Stimulated activated CD4-positive, alpha-beta T cell treated with anti-CD3 and anti-CD28 coated beads, TNF-alpha, amount 100 ng/mL, for 4 hours (primary cell): Measurements from ENCODE around the gene WWOX.

ENCODE experiments used
- DNase-seq, 3 experiments: peaks; one replicate each; pipeline ENCODE4 v3.0.0-alpha.2; 2020; ENCODE audit warnings: low read depth in 3 of 3

WWOX gene

DNA sequence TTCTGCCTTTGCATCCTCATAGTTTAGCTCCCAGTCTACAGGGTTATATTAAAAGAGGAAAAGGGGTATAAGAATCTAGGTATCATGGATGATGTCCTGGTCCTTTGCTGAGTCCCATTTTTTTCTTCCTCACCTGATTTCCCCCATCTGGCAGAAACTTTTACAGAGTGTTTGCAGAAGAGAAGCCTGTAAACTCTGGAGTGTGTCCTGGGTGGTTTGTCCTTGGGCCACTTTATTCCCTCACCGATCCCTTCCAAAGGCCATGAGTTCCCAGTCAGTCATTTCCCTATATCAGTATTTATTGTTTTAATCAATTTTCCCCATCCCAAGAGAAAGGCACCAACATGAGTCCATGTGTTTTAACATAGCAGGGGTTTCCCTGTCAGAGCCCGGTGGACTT is 638.2 kb downstream of the WWOX start:
- no peak for DNase-seq

DNA sequence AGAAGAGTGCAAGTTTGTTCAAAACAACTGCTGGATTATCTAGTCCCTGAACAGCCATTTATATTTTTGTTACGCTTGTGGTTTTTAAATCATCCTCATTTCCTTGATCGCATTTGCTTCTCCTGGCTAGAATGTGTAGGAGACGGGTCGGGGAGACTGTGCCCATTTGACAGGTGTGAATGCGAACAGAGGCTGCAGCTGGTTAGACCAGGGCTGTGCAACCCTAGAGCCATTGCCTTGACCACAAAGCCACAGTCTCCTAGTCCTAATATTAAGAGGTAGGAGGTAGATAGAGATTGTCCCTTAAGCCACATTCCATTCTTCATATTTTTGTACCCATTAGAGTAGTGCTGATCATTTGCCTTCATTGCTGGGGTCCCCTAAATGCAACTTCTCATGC is 639.1 kb downstream of the WWOX start:
- no peak for DNase-seq

DNA sequence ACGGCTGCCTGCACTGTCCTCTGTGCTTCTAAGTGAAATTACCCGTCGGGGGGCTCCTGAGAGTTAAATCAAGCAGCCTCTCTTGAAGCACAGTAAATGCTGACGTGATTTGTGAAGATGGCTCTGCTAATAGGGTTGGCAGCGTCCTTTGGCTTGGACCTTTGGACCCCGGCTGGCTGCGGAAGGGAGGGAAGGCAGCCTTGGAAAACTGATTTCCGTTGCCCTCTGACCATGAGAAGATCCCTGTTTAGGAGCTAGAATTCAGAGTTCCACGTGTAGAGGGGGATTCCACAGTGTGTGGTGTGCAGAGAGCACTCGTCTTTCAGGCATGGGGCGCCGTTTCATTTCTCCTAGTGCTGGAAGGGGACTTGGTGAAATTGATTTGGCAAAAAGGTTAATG is 640.8 kb downstream of the WWOX start:
- no peak for DNase-seq

DNA sequence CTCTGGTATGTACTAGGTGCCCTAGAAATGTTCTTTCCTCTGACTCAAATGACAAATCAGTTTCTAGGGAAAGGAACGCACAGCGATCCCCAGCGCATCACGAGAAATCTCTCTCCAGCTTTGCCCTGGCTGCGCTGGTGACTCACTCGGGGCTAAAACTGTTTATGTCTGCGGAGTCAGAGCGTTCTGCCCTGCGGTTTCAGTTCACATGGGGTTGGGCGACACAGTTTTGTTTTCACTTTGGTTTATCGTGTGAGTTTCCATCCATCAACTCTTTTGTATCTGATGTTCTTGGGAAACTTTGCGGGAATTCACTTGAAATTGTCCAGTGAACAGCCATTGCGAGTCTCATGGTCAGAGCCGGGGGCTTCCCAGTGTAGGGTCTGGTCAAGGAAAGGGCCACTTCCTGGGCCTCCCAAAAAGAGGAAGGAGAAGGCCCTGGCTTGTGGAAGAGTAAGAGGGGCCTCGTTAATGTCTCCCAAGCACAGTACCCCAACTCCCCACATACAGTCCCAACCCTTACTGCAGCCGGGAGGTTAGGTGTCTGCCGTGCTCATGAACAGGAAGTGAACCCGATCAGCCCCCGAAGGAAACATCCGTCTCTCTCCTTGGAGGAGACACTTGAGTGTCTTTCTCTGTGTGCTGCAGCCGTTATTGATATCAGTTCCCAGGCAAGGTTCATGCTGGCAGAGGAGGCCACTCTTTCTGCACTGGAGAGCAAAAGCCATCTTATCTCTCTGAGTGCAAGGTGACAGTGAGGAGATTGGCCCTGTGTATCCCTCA is 643.2 kb downstream of the WWOX start:
- DNase-seq = peak; percentile 37 to 69 (median 61)

DNA sequence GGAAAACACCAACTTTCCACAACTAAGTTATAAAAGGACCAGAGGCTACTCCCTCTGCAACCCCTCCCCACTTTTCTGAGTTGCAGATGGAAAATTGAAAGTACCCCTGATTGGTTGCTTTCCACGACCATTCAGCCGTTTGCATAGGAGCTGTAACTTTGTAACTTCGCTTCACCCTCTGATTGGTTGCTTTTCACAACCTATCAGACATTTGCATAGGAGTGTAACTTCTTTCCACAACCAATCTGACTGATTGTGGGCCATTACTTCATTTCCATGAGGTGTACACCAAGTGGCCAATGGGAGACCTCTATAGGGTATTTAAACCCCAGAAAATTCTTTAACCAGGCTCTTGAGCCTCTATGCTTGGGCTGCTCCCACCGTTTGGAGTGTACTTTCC is 644.1 kb downstream of the WWOX start:
- no peak for DNase-seq

DNA sequence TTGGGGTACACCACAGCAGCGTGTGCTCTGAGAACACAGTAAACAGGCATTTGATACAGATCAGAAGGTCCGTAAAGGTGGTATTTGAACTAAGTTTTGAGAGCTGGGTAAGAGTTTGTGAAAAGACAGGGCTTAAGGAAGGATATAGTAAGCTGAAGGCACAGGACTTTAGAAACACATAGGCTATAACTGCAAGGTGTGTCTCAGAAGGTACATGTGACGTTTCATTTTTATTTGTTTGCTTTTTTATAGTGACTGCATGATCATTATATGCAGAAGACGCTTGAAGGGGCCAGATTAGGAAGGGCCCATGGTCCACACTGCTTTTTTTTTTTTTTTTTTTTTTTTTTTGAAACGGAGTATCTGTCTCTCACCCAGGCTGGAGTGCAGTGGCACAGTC is 644.6 kb downstream of the WWOX start:
- DNase-seq = no peak

DNA sequence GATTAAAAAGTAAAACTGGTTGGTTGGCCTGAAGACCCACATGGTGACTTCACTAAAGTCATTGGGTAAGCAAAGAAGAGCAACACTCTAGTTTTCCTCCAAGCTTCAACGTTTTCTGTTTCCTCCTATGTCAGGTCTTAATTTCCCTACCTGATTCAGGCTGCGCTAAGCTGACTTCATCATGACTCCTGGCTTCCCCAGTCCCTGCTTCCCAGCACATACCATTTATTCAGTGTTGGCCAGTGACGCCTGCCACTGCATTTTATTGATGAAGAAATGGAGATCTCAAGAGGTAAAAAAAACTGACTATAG is 645.3 kb downstream of the WWOX start:
- no peak for DNase-seq

DNA sequence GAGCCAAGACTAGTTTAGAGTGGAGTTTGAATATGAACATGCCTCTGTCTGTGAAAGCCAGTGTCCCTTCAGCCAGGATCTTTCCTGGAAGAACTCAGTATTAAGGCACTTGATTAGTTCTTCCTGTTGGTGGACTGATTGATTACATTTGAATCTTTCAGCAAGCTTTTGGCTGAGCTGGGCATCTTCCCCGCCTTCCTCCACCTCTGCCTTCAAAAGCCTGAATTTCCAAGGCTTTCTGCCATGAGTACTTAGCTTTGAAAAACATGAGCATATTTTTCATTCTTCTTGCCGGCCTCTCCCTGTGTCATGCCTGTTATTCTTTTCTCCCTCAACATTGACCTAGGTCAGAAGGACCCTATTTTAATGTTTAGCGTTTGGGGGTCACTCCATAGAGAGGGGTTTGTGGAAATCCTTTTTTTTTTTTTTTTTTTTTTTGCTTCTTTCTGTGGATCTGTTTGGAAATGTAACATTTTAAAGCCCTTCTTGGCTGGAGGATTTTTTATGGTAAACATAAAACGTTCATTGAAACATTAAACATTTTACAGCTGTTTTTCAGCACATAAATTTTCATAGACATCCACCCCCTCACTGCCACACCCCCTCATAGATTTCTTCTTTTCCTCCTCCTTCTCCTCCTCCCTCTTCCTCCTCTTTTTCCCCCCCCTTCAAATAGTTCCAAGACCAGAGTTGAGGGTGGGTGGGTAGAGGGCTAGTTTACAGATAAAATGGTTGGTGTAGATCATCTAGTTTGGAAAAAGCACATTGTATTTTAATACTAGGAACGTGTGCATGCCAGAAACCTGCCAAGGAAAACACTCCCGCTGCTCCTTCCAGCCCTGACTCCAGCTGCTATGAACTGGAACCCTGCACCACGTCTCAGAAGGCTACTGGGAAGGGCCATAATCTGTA is 645.9 kb downstream of the WWOX start:
- DNase-seq = no peak

DNA sequence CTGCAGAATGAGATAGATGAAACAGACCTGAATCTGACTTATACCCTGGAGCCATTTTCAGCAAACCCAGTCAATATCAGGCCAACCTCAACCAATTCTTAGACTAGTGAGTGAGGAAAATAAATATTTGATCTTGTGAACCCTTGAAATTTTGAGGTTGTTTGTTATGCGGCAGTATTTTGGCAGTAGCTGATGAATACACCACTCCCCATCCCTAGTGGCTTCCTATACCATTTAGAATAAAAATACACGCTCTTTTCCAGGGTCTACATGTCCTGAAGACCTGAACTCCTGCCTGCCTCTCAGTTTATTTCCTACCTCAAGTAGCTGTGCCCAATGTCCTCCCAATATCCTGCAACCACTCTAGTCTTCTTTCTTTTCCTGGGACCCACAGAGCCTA is 647.3 kb downstream of the WWOX start:
- no peak for DNase-seq

DNA sequence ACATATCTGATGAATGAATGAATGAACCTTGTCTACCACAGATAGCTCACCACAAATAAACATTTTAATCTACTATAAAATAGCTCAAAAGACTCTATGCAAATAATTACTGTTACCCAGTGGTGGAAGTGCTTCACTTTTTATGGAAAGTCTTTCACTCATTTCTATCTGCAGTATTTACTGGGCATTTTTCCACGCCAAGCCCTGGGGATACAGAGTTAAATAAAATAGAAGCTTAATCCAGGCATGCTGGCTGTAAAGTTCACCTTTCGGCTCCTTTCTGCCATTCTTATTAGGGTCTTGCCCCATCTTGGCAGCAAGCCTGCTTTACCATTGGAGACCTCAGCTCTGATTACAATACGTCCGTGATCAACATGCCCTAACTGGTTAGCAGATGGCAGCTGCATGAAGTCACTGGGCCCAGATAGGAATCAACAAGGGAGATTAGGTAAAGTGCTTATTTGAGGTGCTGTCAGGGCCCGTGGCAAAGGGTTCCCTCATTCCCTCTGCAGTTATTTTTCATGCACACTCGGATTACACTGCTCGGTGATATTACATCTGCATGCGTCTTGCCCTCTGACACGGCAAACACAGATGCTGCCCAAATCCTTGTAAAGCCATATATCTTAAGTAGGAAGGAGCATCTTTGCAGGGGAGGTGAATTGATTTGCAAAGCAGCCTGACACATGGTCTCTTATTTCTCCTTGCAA is 648.9 kb downstream of the WWOX start:
- no peak for DNase-seq

DNA sequence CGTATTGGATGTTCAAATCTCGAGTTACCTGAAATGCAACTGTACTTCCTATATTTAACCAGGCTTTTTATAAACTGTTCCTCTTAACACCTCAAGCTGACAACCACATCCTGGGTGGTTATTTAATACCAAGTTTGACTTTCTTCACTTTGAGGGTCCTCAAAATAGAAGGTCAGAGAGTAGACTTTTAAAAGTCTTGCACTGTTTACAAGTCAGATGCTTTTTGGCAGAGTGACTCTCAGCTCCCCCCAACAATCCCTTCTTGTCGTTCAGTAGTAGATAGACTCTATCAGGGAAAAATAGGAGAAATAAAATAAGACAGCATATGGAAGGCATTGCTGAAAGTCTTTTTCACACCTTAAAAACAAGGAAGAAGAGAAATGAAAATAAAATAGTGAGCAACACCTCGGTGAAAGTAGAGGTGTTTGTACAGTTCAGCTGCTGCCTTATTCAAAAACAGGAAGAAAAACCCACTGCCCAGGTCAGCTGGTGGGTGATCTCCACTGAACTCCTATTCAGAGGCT is 650.4 kb downstream of the WWOX start:
- no peak for DNase-seq

DNA sequence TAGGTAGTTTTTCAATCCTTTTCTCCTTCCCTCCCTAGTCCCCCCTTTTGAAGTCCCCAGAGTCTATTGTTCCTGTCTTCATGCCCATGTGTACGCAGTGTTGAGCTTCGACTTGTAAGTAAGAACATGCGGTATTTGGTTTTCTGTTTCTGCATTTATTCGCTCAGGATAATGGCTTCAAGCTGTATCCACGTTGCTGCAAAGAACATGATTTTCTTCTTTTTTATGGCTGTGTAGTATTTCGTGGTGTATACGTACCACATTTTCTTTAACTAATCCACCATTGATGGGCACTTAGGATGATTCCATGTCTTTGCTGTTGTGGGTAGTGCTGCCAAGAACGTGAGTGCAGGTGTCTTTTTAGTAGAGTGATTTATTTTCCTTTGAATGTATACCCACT is 651.2 kb downstream of the WWOX start:
- no peak for DNase-seq

DNA sequence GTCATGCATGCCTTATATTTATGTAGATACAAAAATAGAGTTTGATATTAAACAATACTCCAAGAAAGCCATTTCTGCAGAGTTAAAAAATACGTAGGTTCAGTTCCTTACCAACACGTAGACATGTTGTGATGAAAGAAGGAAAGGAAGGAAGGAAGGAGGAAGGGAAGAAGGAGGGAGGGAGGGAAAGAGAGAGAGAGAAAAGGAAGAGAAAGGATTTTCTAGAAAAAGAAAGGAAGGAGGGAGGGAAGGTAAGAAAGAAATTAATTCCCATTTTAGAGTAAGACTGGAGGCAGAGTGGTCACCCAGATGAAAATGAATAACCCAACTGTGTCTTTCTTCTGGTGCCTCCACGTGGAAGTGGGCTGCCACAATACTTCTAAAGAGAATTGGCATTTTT is 652.1 kb downstream of the WWOX start:
- no peak for DNase-seq

DNA sequence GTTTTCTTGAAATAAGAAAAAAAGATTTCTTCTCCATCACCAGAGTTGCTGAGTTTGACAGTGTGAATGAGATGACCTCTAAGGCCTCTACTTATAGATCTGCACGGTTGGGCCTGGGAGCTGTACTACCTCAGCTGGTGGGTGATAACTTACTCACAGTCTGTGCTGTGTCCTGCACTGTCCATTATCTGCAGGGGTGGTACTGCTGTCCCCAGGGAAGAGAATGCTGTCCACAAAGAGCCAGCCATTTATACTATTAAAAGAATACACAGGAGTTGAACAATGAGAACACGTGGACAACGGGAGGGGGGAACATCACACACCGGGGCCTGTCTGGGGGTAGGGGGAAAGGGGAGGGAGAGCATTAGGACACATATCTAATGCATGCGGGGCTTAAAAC is 655.3 kb downstream of the WWOX start:
- DNase-seq = no peak

DNA sequence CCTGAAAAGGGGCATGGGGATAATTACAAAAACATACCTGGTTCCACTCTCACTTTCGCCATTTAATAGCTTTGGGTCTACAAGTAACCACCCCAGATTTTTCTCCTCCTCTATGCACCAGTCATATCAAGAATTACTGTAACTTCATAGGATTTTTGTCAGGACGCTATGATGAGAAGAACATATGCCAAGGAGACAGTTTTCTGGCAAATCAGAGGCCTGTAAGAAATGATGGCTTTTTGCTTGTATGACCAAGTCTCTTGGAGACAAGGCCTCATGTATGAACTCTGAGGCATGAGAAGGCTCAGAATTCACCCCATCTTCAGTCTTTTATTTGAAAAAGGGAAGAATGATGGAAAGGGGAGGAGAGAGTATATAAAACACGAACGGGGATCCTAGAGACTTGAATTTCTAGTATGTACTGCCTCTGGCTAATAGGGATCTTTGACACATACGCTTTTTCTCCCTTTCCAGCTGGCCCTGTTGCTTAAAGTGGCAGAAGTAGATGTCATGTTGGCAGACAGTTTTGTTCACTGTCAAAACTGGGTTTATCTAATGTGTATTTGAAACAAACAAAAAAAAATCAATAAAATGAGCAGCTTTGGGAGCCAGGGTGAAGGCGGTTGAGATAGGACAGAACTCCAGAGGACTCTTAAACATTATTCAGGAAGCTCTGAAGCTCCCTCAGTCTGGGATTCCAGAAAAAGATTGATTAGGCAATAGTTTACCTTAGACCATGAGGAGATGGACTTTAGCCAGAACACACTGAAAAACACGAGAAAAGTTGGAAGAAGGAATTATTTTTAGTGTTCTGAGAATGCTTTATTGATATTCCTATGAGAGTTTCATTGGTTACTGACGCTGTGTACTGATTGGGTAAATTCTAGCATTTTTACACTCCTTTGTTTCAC is 656.6 kb downstream of the WWOX start:
- no peak for DNase-seq

DNA sequence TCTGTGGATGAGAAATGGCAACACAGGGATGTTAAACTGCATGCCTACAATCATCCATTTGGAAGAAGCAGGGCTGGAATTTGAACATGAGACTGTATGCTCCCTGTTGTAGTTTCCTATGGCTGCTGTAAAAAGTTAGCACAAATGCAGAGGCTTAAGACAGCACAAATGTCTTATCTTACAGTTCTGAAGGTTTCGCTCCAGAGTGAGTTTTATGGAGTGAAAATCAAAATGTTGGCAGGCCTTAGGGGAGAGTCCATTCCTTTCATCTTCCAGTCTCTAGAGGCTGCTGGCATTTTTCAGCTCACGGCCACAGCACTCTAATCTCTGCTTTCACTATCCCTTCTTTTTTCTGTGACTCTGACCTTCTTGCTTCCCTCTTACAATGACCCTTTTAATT is 660.1 kb downstream of the WWOX start:
- DNase-seq = no peak

DNA sequence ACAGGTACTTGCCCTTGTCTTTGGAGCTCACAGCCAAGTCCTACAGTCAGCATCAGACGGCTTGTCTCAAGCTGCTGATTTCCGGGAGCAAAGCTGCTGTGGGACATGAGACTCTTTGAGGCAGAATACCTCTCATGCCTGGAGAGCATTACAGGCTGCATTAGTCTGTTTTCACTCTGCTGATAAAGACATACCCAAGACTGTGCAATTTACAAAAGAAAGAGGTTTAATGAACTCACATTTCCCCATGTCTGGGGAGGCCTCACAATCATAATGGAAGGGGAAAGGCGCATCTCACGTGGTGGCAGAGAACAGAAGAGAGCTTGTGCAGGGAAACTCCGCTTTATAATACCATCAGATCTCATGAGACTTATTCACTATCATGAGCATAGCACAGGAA is 661.2 kb downstream of the WWOX start:
- DNase-seq = no peak

DNA sequence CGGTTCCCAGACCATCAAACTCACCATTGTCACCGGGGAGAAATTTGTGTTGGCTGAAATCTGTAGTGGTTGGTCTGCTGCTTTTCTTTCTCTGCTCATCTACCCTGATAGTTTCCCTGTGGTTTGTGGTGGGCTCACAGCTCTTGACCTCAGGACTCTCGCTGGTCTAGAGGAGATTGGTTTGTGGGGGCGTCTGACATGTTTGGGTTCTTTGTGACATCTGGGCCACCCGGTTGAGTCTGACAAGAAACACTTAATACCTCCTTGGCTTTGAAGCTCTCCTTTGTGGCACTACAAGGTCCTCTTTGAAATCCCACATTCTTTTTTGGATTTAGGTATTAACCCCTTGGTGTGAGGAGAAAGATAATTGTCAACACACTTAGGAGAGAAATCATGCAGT is 662.0 kb downstream of the WWOX start:
- DNase-seq = no peak

DNA sequence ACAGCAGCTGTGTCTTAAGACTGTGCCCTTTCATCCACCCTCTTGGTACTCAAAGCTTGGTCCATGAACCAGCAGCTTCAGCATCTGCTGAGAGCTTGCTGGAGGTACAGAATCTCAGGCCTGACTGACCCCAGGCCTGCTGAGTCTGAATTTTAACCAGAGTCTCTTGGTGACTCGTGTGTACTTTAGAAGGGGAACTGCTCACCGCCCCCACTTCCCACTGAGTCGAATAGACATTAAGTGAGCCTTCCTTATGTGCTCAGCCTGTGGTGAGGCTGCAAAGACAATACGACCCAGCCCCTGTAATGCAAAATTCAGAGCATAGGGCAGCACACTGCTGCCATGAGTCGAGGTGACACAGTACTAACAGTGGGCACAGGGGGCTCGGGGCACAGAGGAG is 662.8 kb downstream of the WWOX start:
- DNase-seq = no peak

DNA sequence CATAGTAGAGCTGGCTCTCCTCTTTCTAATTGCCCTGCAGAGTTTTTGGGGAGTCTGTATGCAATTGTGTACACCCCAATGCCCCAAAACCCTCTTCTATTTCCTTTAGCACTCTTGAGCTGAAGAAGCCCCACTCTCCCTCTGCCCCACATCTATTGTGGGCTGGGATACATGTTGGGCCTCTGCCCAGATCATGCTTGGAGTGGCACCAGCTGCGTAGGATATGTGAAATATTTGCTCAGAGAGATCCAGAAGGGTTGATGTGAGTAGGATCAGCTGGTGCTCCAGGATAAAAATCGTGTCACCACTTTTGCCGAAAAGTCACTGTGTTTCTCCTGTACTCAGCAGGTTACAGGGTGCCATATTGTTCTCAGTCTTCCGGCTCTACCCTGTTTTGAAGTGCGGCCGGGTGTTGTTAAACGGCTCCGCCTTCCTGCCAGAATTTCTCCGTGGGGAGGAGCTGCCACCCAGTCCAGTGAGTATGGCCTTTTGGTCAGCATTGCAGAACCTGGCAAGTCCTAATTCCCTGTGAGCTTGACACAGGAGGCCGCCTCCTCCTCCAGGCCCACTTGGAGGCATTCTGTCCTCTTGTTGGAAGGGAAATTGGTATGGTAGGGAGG is 664.5 kb downstream of the WWOX start:
- DNase-seq = no peak

DNA sequence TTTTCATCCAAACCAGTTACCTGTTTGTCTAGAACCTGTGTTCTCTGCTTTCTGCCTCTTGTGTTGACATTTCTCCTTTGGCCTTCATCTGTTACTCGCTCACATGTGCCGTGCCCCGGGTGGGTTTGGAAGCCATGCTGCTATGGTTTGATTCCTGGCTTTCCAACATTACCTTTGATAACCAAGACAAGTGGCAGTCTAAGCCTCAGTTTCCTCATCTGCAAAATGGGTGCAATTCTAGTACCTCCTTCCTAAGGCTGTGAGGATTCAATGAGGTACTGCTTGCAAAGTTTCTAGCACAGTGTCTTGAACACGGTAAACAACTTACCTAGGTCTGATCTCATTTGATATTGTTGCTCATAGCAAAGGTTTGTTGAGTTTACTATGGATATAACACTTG is 665.0 kb downstream of the WWOX start:
- no peak for DNase-seq
